ENCODE data around the gene CCDC24. TPM values are rescaled to one million over a fixed set of nuclear protein-coding genes. Genes with fewer than 3 reads are reported as not detected.

CCDC24 gene
- total and polyA plus RNA-seq, 2 of the 4 experiments (the other 2 are of a cell fraction), result 1.4 to 4.6 TPM

GRCh38 chr1:44024031-44024902, 32.9 kb downstream of the CCDC24 start (continued):
- no peak for TF ChIP-seq ELK1 (IDR thresholded peaks at IDR 0.05; ENCODE audit: borderline replicate concordance, low read depth, low read length)

- TF ChIP-seq FOS (IDR thresholded peaks at IDR 0.05; ENCODE audit: low read depth, low read length), result no peak
- TF ChIP-seq MAZ (IDR thresholded peaks at IDR 0.05; ENCODE audit: borderline replicate concordance, low read depth, low read length), result no peak
- TF ChIP-seq CTCF (conservative IDR thresholded peaks at IDR 0.05; ENCODE audit: low read depth, low read length), result no peak
- TF ChIP-seq RAD21 (IDR thresholded peaks at IDR 0.05; ENCODE audit: low read length), result no peak
- no peak for TF ChIP-seq POLR2A (IDR thresholded peaks at IDR 0.05; ENCODE audit: low read depth, low read length)
- TF ChIP-seq CHD1 (IDR thresholded peaks at IDR 0.05; ENCODE audit: low read depth, low read length), result no peak
- TF ChIP-seq ELK1 (IDR thresholded peaks at IDR 0.05; ENCODE audit: borderline replicate concordance, low read depth, low read length), result no peak
- TF ChIP-seq SMC3 (IDR thresholded peaks at IDR 0.05; ENCODE audit: low read depth, low read length), result no peak
- Histone ChIP-seq H2BK5ac (ENCODE audit: low read depth, low read length, poor library complexity, severe bottlenecking) (no peak overlapping the region), H3K36me3 (ENCODE audit: control insufficient read depth, insufficient read depth, low read length) (peaks cover 22% of the 10 kb centered on the region; the same call in 1 of the 2 replicates), H3K27me3 (ENCODE audit: control insufficient read depth, insufficient read depth, low read length) (no peaks in the 10 kb centered on the region), H3K23ac (ENCODE audit: low read depth, low read length) (no peak overlapping the region), H4K8ac (ENCODE audit: low read depth in 2 of 2, low read length in 2 of 2) (no peak overlapping the region), H2BK120ac (ENCODE audit: low read depth, low read length) (no peak overlapping the region), H3K4ac (ENCODE audit: low read depth, low read length) (no peak overlapping the region), H3K4me1 (ENCODE audit: control insufficient read depth, insufficient read depth, low read length) (peaks cover 10% of the 10 kb centered on the region), H2BK20ac (ENCODE audit: low read depth, low read length) (no peak overlapping the region), H3K9me3 (ENCODE audit: control insufficient read depth, insufficient read depth, low read length) (no peaks in the 10 kb centered on the region), H4K20me1 (ENCODE audit: insufficient read depth, low read length) (no peaks in the 10 kb centered on the region; the same call in 1 of the 2 replicates), H3K9me1 (ENCODE audit: insufficient read depth, low read length) (peaks cover 17% of the 10 kb centered on the region; the same call in 1 of the 2 replicates), H2AK9ac (replicated peaks; ENCODE audit: low read depth, low read length, poor library complexity) (no peak overlapping the region), H4K5ac (ENCODE audit: low read depth, low read length) (no peak overlapping the region), H3K79me1 (ENCODE audit: low read depth in 1 of 2, low read length in 2 of 2) (peaks cover 0 to 14% of the 10 kb centered on the region in 2 experiments; a peak in 2 of 4 replicates), H3K18ac (ENCODE audit: low read depth, low read length) (no peak overlapping the region), H3K56ac (ENCODE audit: extremely low read depth, insufficient read depth, low read length) (no peak overlapping the region), H2AK5ac (ENCODE audit: low read depth, low read length) (no peak overlapping the region), H3K14ac (replicated peaks; ENCODE audit: low read depth, low read length) (no peak overlapping the region), H4K91ac (ENCODE audit: insufficient read depth, low read depth, low read length) (no peak overlapping the region), H3K4me2 (ENCODE audit: low read depth, low read length) (no peak overlapping the region), H2BK15ac (ENCODE audit: low read depth, low read length) (no peak overlapping the region), H3K27ac (ENCODE audit: insufficient read depth, low read length) (no peak overlapping the region), H3K9ac (ENCODE audit: low read depth, low read length) (no peak overlapping the region), H2AFZ (replicated peaks; ENCODE audit: low read length, poor library complexity) (peak overlapping the region; percentile 13), H3K4me3 (ENCODE audit: insufficient read depth, low read depth, low read length) (no peak overlapping the region)
- intact Hi-C loops (cut with micrococcal nuclease), result no loop called here
- 93% methylated on average over 6 of the region's 13 CpGs; no CpG with 5 or more reads in 1 of the 2 experiments for WGBS, 2 experiments (ENCODE audit: extremely low coverage in 2 of 2, insufficient read length in 1 of 2)
- dilution Hi-C loops (cut with HindIII; ENCODE audit: low sequenced_read_pairs, unreplicated experiment), result no loop called here
- ATAC-seq (ENCODE audit: low read depth) (peak; percentile 8; the same call in 1 of the 2 replicates), DNase-seq (no peak)
- POLR2A ChIA-PET (ENCODE audit: unreplicated experiment), result no interaction called here
- BruUV-seq (replicated peaks), result no TSS peak
- in situ Hi-C loops (cut with MboI; ENCODE audit: low sequenced_read_pairs), result no loop called here
- CTCF ChIA-PET, result interaction anchor here (1.0 kb wide), 1 partner anchor 23 kb away, joined by 4 read pairs; no protein-coding TSS in a partner anchor
Observed at GRCh38 chr1:44024903-44025525, 33.6 kb downstream of the CCDC24 start.
